ENCODE results near the gene F2R. TPM values are rescaled to one million over a fixed set of nuclear protein-coding genes. Genes with fewer than 3 reads are reported as not detected.
"Not testable (repeated sequence)": the region's sequence is repeated elsewhere in the genome, so short reads cannot be mapped to it uniquely, and the experiment has no call there.

F2R gene
- total and polyA plus RNA-seq, 2 donors from 2014 or later = 14.6 to 15.3 TPM

GRCh38 chr5:76757049-76757448 lies 41.1 kb downstream of the F2R start:
- no peak for TF ChIP-seq CTCF (IDR thresholded peaks at IDR 0.05; ENCODE audit: borderline replicate concordance, extremely low read depth, insufficient read depth)

GRCh38 chr5:76761118-76761517 lies 45.2 kb downstream of the F2R start:
- H3K9ac ChIP-seq (ENCODE audit: low read length in 3 of 3); FAIRE-seq; intact Hi-C loops (cut with DNase I); H3K4me1 ChIP-seq (ENCODE audit: control insufficient read depth in 2 of 3, insufficient read depth in 2 of 3, low read depth in 1 of 3, low read length in 3 of 3); H3K27me3 ChIP-seq (ENCODE audit: control insufficient read depth, insufficient read depth, low read length); H3K9me3 ChIP-seq (ENCODE audit: control insufficient read depth in 2 of 3, insufficient read depth in 1 of 3, low read length in 3 of 3); H3K4me3 ChIP-seq (ENCODE audit: low read length in 3 of 3); H3K27ac ChIP-seq (ENCODE audit: low read depth in 2 of 2, low read length in 2 of 2); DNase-seq; H3K36me3 ChIP-seq (ENCODE audit: control insufficient read depth in 2 of 3, insufficient read depth in 3 of 3, low read length in 3 of 3): not testable (repeated sequence)

More at GRCh38 chr5:76757049-76757448, 41.1 kb downstream of the F2R start:
- H3K4me1 ChIP-seq (ENCODE audit: control insufficient read depth in 2 of 3, insufficient read depth in 2 of 3, low read depth in 1 of 3, low read length in 3 of 3) = no peaks in the 10 kb centered on the region
- DNase-seq = no peak
- H3K9ac ChIP-seq (ENCODE audit: low read length in 3 of 3) = no peak overlapping the region
- peak; percentile 38 for FAIRE-seq
- H3K27me3 ChIP-seq (ENCODE audit: control insufficient read depth, insufficient read depth, low read length) = no peaks in the 10 kb centered on the region
- H3K4me3 ChIP-seq (ENCODE audit: low read length in 3 of 3) = no peak overlapping the region
- H3K27ac ChIP-seq (ENCODE audit: low read depth in 2 of 2, low read length in 2 of 2) = no peak overlapping the region
- intact Hi-C loops (cut with DNase I) = no loop called here
- H3K36me3 ChIP-seq (ENCODE audit: control insufficient read depth in 2 of 3, insufficient read depth in 3 of 3, low read length in 3 of 3) = no peaks in the 10 kb centered on the region
- no peaks in the 10 kb centered on the region for H3K9me3 ChIP-seq (ENCODE audit: control insufficient read depth in 2 of 3, insufficient read depth in 1 of 3, low read length in 3 of 3)

GRCh38 chr5:76762484-76762883 lies 46.6 kb downstream of the F2R start:
- no peak overlapping the region for H3K9ac ChIP-seq (ENCODE audit: low read length in 3 of 3)
- no peaks in the 10 kb centered on the region for H3K27me3 ChIP-seq (ENCODE audit: control insufficient read depth, insufficient read depth, low read length)
- H3K4me3 ChIP-seq (ENCODE audit: low read length in 3 of 3) = no peak overlapping the region
- no peaks in the 10 kb centered on the region for H3K9me3 ChIP-seq (ENCODE audit: control insufficient read depth in 2 of 3, insufficient read depth in 1 of 3, low read length in 3 of 3)
- intact Hi-C loops (cut with DNase I) = no loop called here
- no peaks in the 10 kb centered on the region for H3K4me1 ChIP-seq (ENCODE audit: control insufficient read depth in 2 of 3, insufficient read depth in 2 of 3, low read depth in 1 of 3, low read length in 3 of 3)
- TF ChIP-seq CTCF (IDR thresholded peaks at IDR 0.05; ENCODE audit: borderline replicate concordance, extremely low read depth, insufficient read depth) = no peak
- no peaks in the 10 kb centered on the region for H3K36me3 ChIP-seq (ENCODE audit: control insufficient read depth in 2 of 3, insufficient read depth in 3 of 3, low read length in 3 of 3)
- no peak for DNase-seq
- FAIRE-seq = no peak
- no peak overlapping the region for H3K27ac ChIP-seq (ENCODE audit: low read depth in 2 of 2, low read length in 2 of 2)

- FAIRE-seq = no peak
- intact Hi-C loops (cut with DNase I) = no loop called here
- Histone ChIP-seq H3K27me3 (ENCODE audit: control insufficient read depth, insufficient read depth, low read length) (no peaks in the 10 kb centered on the region), H3K27ac (ENCODE audit: low read depth in 2 of 2, low read length in 2 of 2) (no peak overlapping the region), H3K4me1 (ENCODE audit: control insufficient read depth in 2 of 3, insufficient read depth in 2 of 3, low read depth in 1 of 3, low read length in 3 of 3) (no peaks in the 10 kb centered on the region), H3K4me3 (ENCODE audit: low read length in 3 of 3) (no peak overlapping the region), H3K9ac (ENCODE audit: low read length in 3 of 3) (no peak overlapping the region), H3K36me3 (ENCODE audit: control insufficient read depth in 2 of 3, insufficient read depth in 3 of 3, low read length in 3 of 3) (no peaks in the 10 kb centered on the region), H3K9me3 (ENCODE audit: control insufficient read depth in 2 of 3, insufficient read depth in 1 of 3, low read length in 3 of 3) (no peaks in the 10 kb centered on the region)
- DNase-seq = no peak
- TF ChIP-seq CTCF (IDR thresholded peaks at IDR 0.05; ENCODE audit: borderline replicate concordance, extremely low read depth, insufficient read depth) = no peak
These were observed 47.2 kb downstream of the F2R start for GRCh38 chr5:76763136-76763535.

Measured in kidney (tissue), 14 donors.